Immature natural killer cell (primary cell): ENCODE results near the gene MTHFD1. TPM values are rescaled to one million over a fixed set of nuclear protein-coding genes. Genes with fewer than 3 reads are reported as not detected.
A peak's percentile ranks its signal among the peaks of the same experiment; 100 is the strongest.
"Not testable (repeated sequence)": the region's sequence is repeated elsewhere in the genome, so short reads cannot be mapped to it uniquely, and the experiment has no call there.

ENCODE experiments used
- DNase-seq, 3 donors: peaks; one replicate each; pipeline ENCODE4 v3.0.0; 2022; ENCODE audit warnings: mixed read lengths in 1 of 3
- H3K27ac Mint-ChIP-seq, 6 donors: one replicate each; pipeline ENCODE4 v1.8.0; 2020; ENCODE audit warnings: mixed read lengths in 6 of 6, mild to moderate bottlenecking in 5 of 6, inconsistent platforms in 4 of 6, moderate library complexity in 3 of 6
- H3K27me3 Mint-ChIP-seq, 3 donors: one replicate each; pipeline ENCODE4 v1.8.0; 2020 to 2021; ENCODE audit warnings: low read depth in 3 of 3, mild to moderate bottlenecking in 3 of 3, mixed read lengths in 3 of 3, moderate library complexity in 3 of 3, inconsistent platforms in 1 of 3
- H3K36me3 Mint-ChIP-seq, 3 donors: one replicate each; pipeline ENCODE4 v1.8.0; 2020; ENCODE audit warnings: mixed read lengths in 3 of 3, inconsistent platforms in 2 of 3, mild to moderate bottlenecking in 2 of 3
- H3K4me1 Mint-ChIP-seq, 2 donors: one replicate each; pipeline ENCODE4 v1.8.0; 2020; ENCODE audit warnings: inconsistent platforms in 2 of 2, mild to moderate bottlenecking in 2 of 2, mixed read lengths in 2 of 2, moderate library complexity in 1 of 2
- H3K4me3 Mint-ChIP-seq, 5 donors: one replicate each; pipeline ENCODE4 v1.8.0; 2020; ENCODE audit warnings: mild to moderate bottlenecking in 5 of 5, mixed read lengths in 5 of 5, inconsistent platforms in 3 of 5, moderate library complexity in 3 of 5
- H3K9me3 Mint-ChIP-seq, 6 donors: one replicate each; pipeline ENCODE4 v1.8.0; 2020; ENCODE audit warnings: mild to moderate bottlenecking in 6 of 6, mixed read lengths in 6 of 6, inconsistent platforms in 4 of 6, moderate library complexity in 3 of 6
- polyA plus RNA-seq, 3 donors: library from polyadenylated mRNA; unstranded; fragments of 300-500 nt; fragmentation: Illumina TruSeq; gene quantifications; one replicate each; pipeline ENCODE4 v1.2.3, GENCODE V29; 2021

The MTHFD1 gene
- polyA plus RNA-seq, result 10 to 100 TPM; 28.0 to 49.0 (median 42.7) TPM

GRCh38 chr14:64387782-64388532 is at the start of gene MTHFD1:
TSS of gene MTHFD1 (plus strand) at chr14:64388353. CDS start at chr14:64388428, 75 bp downstream.
- H3K4me1 Mint-ChIP-seq, result peaks cover 26 to 32% of the 10 kb centered on the region in 2 donors
- DNase-seq, result peak; percentile 94 to 96 (median 96)
- H3K27ac Mint-ChIP-seq, result peak within 1 kb of the TSS; percentile 90 to 95 (median 93)
- H3K36me3 Mint-ChIP-seq, result peaks cover 0 to 6% (median 3%) of the 10 kb centered on the region in 3 donors
- no peaks in the 10 kb centered on the region for H3K9me3 Mint-ChIP-seq
- H3K4me3 Mint-ChIP-seq, result peak within 1 kb of the TSS; percentile 92 to 97 (median 95)
- H3K27me3 Mint-ChIP-seq, result peaks cover 5 to 7% (median 7%) of the 10 kb centered on the region in 3 donors

GRCh38 chr14:64338616-64339316 is 49.4 kb upstream of the MTHFD1 start:
- peaks cover 15 to 22% of the 10 kb centered on the region in 2 donors for H3K4me1 Mint-ChIP-seq
- H3K4me3 Mint-ChIP-seq, result peak overlapping the region; percentile 90 to 97 (median 94)
- peak; percentile 85 to 87 (median 85) for DNase-seq
- peaks cover 0 to 8% (median 0%) of the 10 kb centered on the region in 3 donors for H3K36me3 Mint-ChIP-seq
- peaks cover 0 to 5% (median 1%) of the 10 kb centered on the region in 6 donors for H3K9me3 Mint-ChIP-seq
- H3K27ac Mint-ChIP-seq, result peak overlapping the region; percentile 71 to 94 (median 88)
- H3K27me3 Mint-ChIP-seq, result peaks cover 2 to 19% (median 10%) of the 10 kb centered on the region in 3 donors

GRCh38 chr14:64340560-64341196 is 47.5 kb upstream of the MTHFD1 start:
- Mint-ChIP-seq H3K36me3 (peaks cover 0 to 11% (median 0%) of the 10 kb centered on the region in 3 donors), H3K9me3 (peaks cover 0 to 5% (median 1%) of the 10 kb centered on the region in 6 donors), H3K4me1 (peaks cover 15 to 22% of the 10 kb centered on the region in 2 donors), H3K4me3 (peak overlapping the region in 4 of 5 donors; percentile 9 to 47 (median 22)), H3K27me3 (peaks cover 2 to 19% (median 10%) of the 10 kb centered on the region in 3 donors), H3K27ac (peak overlapping the region in 3 of 6 donors; percentile 3 to 60 (median 39))
- no peak for DNase-seq

GRCh38 chr14:64347748-64348147 is 40.4 kb upstream of the MTHFD1 start:
- Mint-ChIP-seq H3K4me3 (no peak overlapping the region), H3K27me3 (peaks cover 0 to 1% (median 1%) of the 10 kb centered on the region in 3 donors), H3K9me3 (no peaks in the 10 kb centered on the region), H3K36me3 (peaks cover 0 to 14% (median 7%) of the 10 kb centered on the region in 3 donors), H3K4me1 (no peaks in the 10 kb centered on the region), H3K27ac (no peak overlapping the region)
- no peak for DNase-seq

GRCh38 chr14:64349741-64350490 is 38.2 kb upstream of the MTHFD1 start:
- no peak for DNase-seq
- H3K27me3 Mint-ChIP-seq, result peaks cover 0 to 1% (median 1%) of the 10 kb centered on the region in 3 donors
- no peak overlapping the region for H3K4me3 Mint-ChIP-seq
- H3K4me1 Mint-ChIP-seq, result no peaks in the 10 kb centered on the region
- peaks cover 4 to 11% (median 10%) of the 10 kb centered on the region in 3 donors for H3K36me3 Mint-ChIP-seq
- no peak overlapping the region for H3K27ac Mint-ChIP-seq
- no peaks in the 10 kb centered on the region for H3K9me3 Mint-ChIP-seq

GRCh38 chr14:64363265-64363846 is 24.8 kb upstream of the MTHFD1 start:
- Mint-ChIP-seq H3K9me3 (no peaks in the 10 kb centered on the region), H3K27ac (no peak overlapping the region), H3K4me3 (no peak overlapping the region), H3K36me3 (peaks cover 0 to 8% (median 3%) of the 10 kb centered on the region in 3 donors), H3K27me3 (peaks cover 0 to 2% (median 1%) of the 10 kb centered on the region in 3 donors), H3K4me1 (no peaks in the 10 kb centered on the region)
- DNase-seq, result no peak

- no peak overlapping the region for H3K27ac Mint-ChIP-seq
- peaks cover 0 to 2% (median 1%) of the 10 kb centered on the region in 3 donors for H3K27me3 Mint-ChIP-seq
- no peak for DNase-seq
- no peaks in the 10 kb centered on the region for H3K9me3 Mint-ChIP-seq
- H3K4me3 Mint-ChIP-seq, result no peak overlapping the region
- H3K36me3 Mint-ChIP-seq, result peaks cover 0 to 8% (median 3%) of the 10 kb centered on the region in 3 donors
- H3K4me1 Mint-ChIP-seq, result no peaks in the 10 kb centered on the region
These were observed 23.2 kb upstream of the MTHFD1 start for GRCh38 chr14:64364907-64365306.

GRCh38 chr14:64365358-64365889 is 22.7 kb upstream of the MTHFD1 start:
- not testable (repeated sequence) for H3K4me3 Mint-ChIP-seq, H3K36me3 Mint-ChIP-seq, DNase-seq, H3K27me3 Mint-ChIP-seq, H3K4me1 Mint-ChIP-seq, H3K9me3 Mint-ChIP-seq, H3K27ac Mint-ChIP-seq

- Mint-ChIP-seq H3K4me1 (no peaks in the 10 kb centered on the region), H3K9me3 (no peaks in the 10 kb centered on the region), H3K27ac (no peak overlapping the region), H3K4me3 (no peak overlapping the region), H3K27me3 (peaks cover 0 to 2% (median 1%) of the 10 kb centered on the region in 3 donors), H3K36me3 (peaks cover 0 to 5% (median 0%) of the 10 kb centered on the region in 3 donors)
- no peak for DNase-seq
These were observed 19.0 kb upstream of the MTHFD1 start for GRCh38 chr14:64369201-64369600.

- Mint-ChIP-seq H3K27me3 (peaks cover 5 to 7% (median 7%) of the 10 kb centered on the region in 3 donors), H3K27ac (peak overlapping the region; percentile 16 to 95 (median 93)), H3K9me3 (no peaks in the 10 kb centered on the region), H3K4me3 (peak overlapping the region; percentile 92 to 97 (median 95)), H3K36me3 (peaks cover 0 to 6% (median 3%) of the 10 kb centered on the region in 3 donors), H3K4me1 (peaks cover 26 to 29% of the 10 kb centered on the region in 2 donors)
- peak in 1 of 3 donors; percentile 3 for DNase-seq
These were observed 846 bp upstream of the MTHFD1 start for GRCh38 chr14:64387232-64387781.

- Mint-ChIP-seq H3K4me3 (peak overlapping the region; percentile 92 to 97 (median 95)), H3K9me3 (no peaks in the 10 kb centered on the region), H3K27me3 (peaks cover 5 to 7% (median 7%) of the 10 kb centered on the region in 3 donors), H3K36me3 (peaks cover 0 to 6% (median 3%) of the 10 kb centered on the region in 3 donors), H3K4me1 (peaks cover 26 to 32% of the 10 kb centered on the region in 2 donors), H3K27ac (peak overlapping the region; percentile 90 to 95 (median 93))
- no peak for DNase-seq
These were observed 556 bp downstream of the MTHFD1 start for GRCh38 chr14:64388533-64389285.
